A673 (cell line): ENCODE measurements around the gene HRH1. TPM values are rescaled to one million over a fixed set of nuclear protein-coding genes. Genes with fewer than 3 reads are reported as not detected.

Experiments
- BruUV-seq: library from RNA; stranded (reverse); fragments of 400-500 nt; replicated peaks from 2 replicates; lab custom pipeline; 2021; lab: Mats Ljungman, UMichigan
- CTCF ChIA-PET: fragments of 300-600 bp; sonication (Branson Sonifier 250); formaldehyde crosslinking; loops from one replicate; lab custom pipeline; 2022; ENCODE audit warnings: antibody characterized with exemption; lab: Charles Lee
- POLR2A ChIA-PET: fragments of 300-600 bp; sonication (Branson Sonifier 250); formaldehyde crosslinking; loops from one replicate; lab custom pipeline; 2022; ENCODE audit warnings: antibody characterized with exemption; ENCODE audit not compliant: low non-redundant PET; lab: Charles Lee
- DNase-seq: peaks from one replicate; pipeline ENCODE4 v3.0.0-alpha.2; 2015; ENCODE audit warnings: low spot score
- H3K27ac ChIP-seq: fragments of 200-600 bp; sonication (generic); 2 replicates; pipeline ENCODE4 v1.5.1; 2016; ENCODE audit warnings: mixed run types, low read depth, mild to moderate bottlenecking, mixed read lengths, antibody characterized with exemption, low read length; ENCODE audit not compliant: poor library complexity, severe bottlenecking
- H3K27me3 ChIP-seq: fragments of 200-600 bp; sonication (generic); replicated peaks from 2 replicates; pipeline ENCODE4 v1.6.1; 2017; ENCODE audit warnings: mixed run types, low read depth, mild to moderate bottlenecking, mixed read lengths, antibody characterized with exemption, low read length; ENCODE audit not compliant: insufficient read depth, poor library complexity
- H3K36me3 ChIP-seq: fragments of 200-600 bp; sonication (generic); 2 replicates; pipeline ENCODE4 v1.6.1; 2016; ENCODE audit warnings: mixed run types, mild to moderate bottlenecking, mixed read lengths, antibody characterized with exemption, low read length; ENCODE audit not compliant: insufficient read depth, poor library complexity, severe bottlenecking
- H3K4me1 ChIP-seq: fragments of 200-600 bp; sonication (generic); 2 replicates; pipeline ENCODE4 v1.6.1; 2017; ENCODE audit warnings: mixed run types, mild to moderate bottlenecking, mixed read lengths, antibody characterized with exemption, low read length; ENCODE audit not compliant: insufficient read depth, poor library complexity, severe bottlenecking
- H3K4me3 ChIP-seq: fragments of 200-600 bp; sonication (generic); 2 replicates; pipeline ENCODE4 v1.5.1; 2016; ENCODE audit warnings: low read depth, mixed run types, mild to moderate bottlenecking, mixed read lengths, low read length; ENCODE audit not compliant: poor library complexity, severe bottlenecking
- H3K9me3 ChIP-seq: fragments of 200-600 bp; sonication (generic); 2 replicates; pipeline ENCODE4 v1.6.1; 2016; ENCODE audit warnings: mixed run types, low read depth, mild to moderate bottlenecking, mixed read lengths, antibody characterized with exemption, low read length; ENCODE audit not compliant: poor library complexity, severe bottlenecking
- EZH2 ChIP-seq: fragments of 200-600 bp; sonication (generic); IDR thresholded peaks from 2 replicates; pipeline ENCODE4 v1.6.1; 2017; ENCODE audit warnings: borderline replicate concordance, low read depth, mild to moderate bottlenecking, mixed read lengths, antibody characterized with exemption, low read length; ENCODE audit not compliant: poor library complexity, severe bottlenecking
- intact Hi-C: fragments of 100-400 bp; cut with micrococcal nuclease; formaldehyde crosslinking; loops from one replicate; pipeline ENCODE4 v1.10.0; 2022; ENCODE audit not compliant: unreplicated experiment
- total RNA-seq: library from RNA; stranded (reverse); gene quantifications from 2 replicates; pipeline ENCODE4 v1.2.3, GENCODE V29; 2021
- TF ChIP-seq, protein P1 (sequence below): fragments of 300-800, 200-600 bp; sonication (generic); conservative IDR thresholded peaks from 2 replicates; pipeline ENCODE4 v1.5.1; 2017; ENCODE audit warnings: low read depth, mild to moderate bottlenecking, antibody characterized with exemption, low read length, moderate library complexity, mixed read lengths

The HRH1 gene
- total RNA-seq, 1 experiment from 2014 or later = 0.92 TPM

DNA sequence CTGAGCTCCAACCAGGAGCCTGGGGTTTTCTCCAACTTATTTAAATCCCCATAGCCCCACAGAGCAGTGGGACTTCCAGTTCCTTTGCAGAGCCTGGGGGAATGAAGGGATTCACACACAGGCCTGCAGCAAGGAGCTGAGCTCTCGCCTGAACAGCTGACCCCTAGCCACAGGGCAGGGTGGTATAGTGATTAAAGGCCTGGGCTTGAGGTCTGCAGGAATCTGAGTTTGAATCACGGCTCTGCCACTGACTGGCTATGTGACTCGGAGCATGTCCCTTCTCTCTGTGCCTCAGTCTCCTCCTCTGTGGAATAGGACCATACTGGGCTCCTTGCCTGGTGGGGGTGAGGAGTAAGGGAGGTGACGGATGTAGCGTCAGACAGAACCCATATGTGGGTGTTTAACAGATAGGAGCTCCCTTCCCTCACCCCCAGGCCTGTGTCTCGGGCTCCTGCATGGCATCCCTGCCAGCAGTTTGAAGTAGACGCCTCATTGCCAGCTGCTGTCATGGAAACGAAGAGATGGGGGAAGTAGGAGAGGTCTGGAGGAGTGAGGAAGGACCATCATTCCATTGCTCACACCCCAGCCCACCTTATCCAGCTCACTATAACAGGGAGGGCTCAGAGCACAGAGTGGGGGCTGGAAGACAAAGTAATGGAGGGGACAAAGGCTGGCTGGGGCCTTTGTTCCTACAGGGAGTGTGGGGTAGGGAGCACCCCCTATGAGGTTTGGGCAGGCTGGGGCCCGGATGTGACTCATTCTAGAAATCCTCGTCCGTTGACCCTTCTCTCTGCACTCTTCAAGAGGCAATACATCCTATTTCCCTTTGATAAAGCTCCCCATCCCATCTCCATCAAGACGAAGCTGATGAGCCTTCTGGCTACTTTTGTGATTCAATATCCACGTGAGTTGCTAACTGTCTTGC is 14.8 kb downstream of the HRH1 start:
- no peaks in the 10 kb centered on the region for H3K36me3 ChIP-seq
- intact Hi-C loops = no loop called here
- BruUV-seq = no TSS peak
- no peak for DNase-seq
- no peaks in the 10 kb centered on the region for H3K9me3 ChIP-seq
- H3K27ac ChIP-seq = no peak overlapping the region
- no peaks in the 10 kb centered on the region for H3K27me3 ChIP-seq
- CTCF ChIA-PET = no interaction called here
- TF ChIP-seq EZH2 = no peak
- TF ChIP-seq, protein P1, sequence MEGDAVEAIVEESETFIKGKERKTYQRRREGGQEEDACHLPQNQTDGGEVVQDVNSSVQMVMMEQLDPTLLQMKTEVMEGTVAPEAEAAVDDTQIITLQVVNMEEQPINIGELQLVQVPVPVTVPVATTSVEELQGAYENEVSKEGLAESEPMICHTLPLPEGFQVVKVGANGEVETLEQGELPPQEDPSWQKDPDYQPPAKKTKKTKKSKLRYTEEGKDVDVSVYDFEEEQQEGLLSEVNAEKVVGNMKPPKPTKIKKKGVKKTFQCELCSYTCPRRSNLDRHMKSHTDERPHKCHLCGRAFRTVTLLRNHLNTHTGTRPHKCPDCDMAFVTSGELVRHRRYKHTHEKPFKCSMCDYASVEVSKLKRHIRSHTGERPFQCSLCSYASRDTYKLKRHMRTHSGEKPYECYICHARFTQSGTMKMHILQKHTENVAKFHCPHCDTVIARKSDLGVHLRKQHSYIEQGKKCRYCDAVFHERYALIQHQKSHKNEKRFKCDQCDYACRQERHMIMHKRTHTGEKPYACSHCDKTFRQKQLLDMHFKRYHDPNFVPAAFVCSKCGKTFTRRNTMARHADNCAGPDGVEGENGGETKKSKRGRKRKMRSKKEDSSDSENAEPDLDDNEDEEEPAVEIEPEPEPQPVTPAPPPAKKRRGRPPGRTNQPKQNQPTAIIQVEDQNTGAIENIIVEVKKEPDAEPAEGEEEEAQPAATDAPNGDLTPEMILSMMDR = no peak
- H3K4me3 ChIP-seq = no peak overlapping the region
- POLR2A ChIA-PET = no interaction called here
- H3K4me1 ChIP-seq = no peaks in the 10 kb centered on the region

- H3K4me3 ChIP-seq = no peak overlapping the region
- no peaks in the 10 kb centered on the region for H3K9me3 ChIP-seq
- no peaks in the 10 kb centered on the region for H3K27me3 ChIP-seq
- CTCF ChIA-PET = no interaction called here
- no TSS peak for BruUV-seq
- H3K36me3 ChIP-seq = no peaks in the 10 kb centered on the region
- H3K4me1 ChIP-seq = no peaks in the 10 kb centered on the region
- no peak overlapping the region for H3K27ac ChIP-seq
- no peak for DNase-seq
- intact Hi-C loops = no loop called here
- no peak for TF ChIP-seq EZH2
- TF ChIP-seq, protein P1 = no peak
- POLR2A ChIA-PET = no interaction called here
Observed at GRCh38 chr3:11170052-11170770, 15.9 kb downstream of the HRH1 start.

GRCh38 chr3:11172096-11172690 is 17.9 kb downstream of the HRH1 start:
- Histone ChIP-seq H3K4me1 (no peaks in the 10 kb centered on the region), H3K9me3 (no peaks in the 10 kb centered on the region), H3K4me3 (no peak overlapping the region), H3K36me3 (no peaks in the 10 kb centered on the region), H3K27me3 (no peaks in the 10 kb centered on the region), H3K27ac (no peak overlapping the region)
- intact Hi-C loops = no loop called here
- CTCF ChIA-PET = no interaction called here
- POLR2A ChIA-PET = no interaction called here
- no peak for TF ChIP-seq EZH2
- TF ChIP-seq, protein P1 = no peak
- BruUV-seq = no TSS peak
- DNase-seq = no peak
